NCI-H146 (cell line): ENCODE data around the gene DNMT3A.

Source experiments
- DNase-seq: peaks from one replicate; lab custom pipeline; 2025; lab: John Stamatoyannopoulos, UW

The DNMT3A gene

GRCh38 chr2:25343187-25343825 is 1.6 kb upstream of the DNMT3A start:
- DNase-seq: no peak

GRCh38 chr2:25342372-25343186 is 854 bp upstream of the DNMT3A start:
- peak; percentile 86 for DNase-seq

GRCh38 chr2:25341011-25341727 is 556 bp downstream of the DNMT3A start:
- DNase-seq: peak; percentile 63

GRCh38 chr2:25340181-25340921 is 1.4 kb downstream of the DNMT3A start:
- peak; percentile 58 for DNase-seq

- peak; percentile 71 for DNase-seq
Measured at GRCh38 chr2:25339791-25340180, 1.9 kb downstream of the DNMT3A start.

GRCh38 chr2:25339211-25339674 is 2.5 kb downstream of the DNMT3A start:
- DNase-seq: no peak

GRCh38 chr2:25338401-25338800 is 3.3 kb downstream of the DNMT3A start:
- DNase-seq: no peak

GRCh38 chr2:25337891-25338290 is 3.8 kb downstream of the DNMT3A start:
- DNase-seq: no peak

- DNase-seq: no peak
Measured at GRCh38 chr2:25337276-25337675, 4.4 kb downstream of the DNMT3A start.

- DNase-seq: no peak
Measured at GRCh38 chr2:25336383-25336841, 5.3 kb downstream of the DNMT3A start.

GRCh38 chr2:25335971-25336370 is 5.8 kb downstream of the DNMT3A start:
- DNase-seq: no peak

- DNase-seq: no peak
Measured at GRCh38 chr2:25335204-25335603, 6.5 kb downstream of the DNMT3A start.

- DNase-seq: no peak
Measured at GRCh38 chr2:25334482-25334881, 7.2 kb downstream of the DNMT3A start.

GRCh38 chr2:25333981-25334380 is 7.7 kb downstream of the DNMT3A start:
- no peak for DNase-seq

GRCh38 chr2:25332571-25332970 is 9.2 kb downstream of the DNMT3A start:
- no peak for DNase-seq

- no peak for DNase-seq
Measured at GRCh38 chr2:25331686-25332365, 9.9 kb downstream of the DNMT3A start.

- DNase-seq: no peak
Measured at GRCh38 chr2:25330937-25331336, 10.8 kb downstream of the DNMT3A start.

- no peak for DNase-seq
Measured at GRCh38 chr2:25330273-25330672, 11.5 kb downstream of the DNMT3A start.

GRCh38 chr2:25328152-25329085 is 13.3 kb downstream of the DNMT3A start:
- DNase-seq: no peak

- DNase-seq: no peak
Measured at GRCh38 chr2:25326326-25327013, 15.3 kb downstream of the DNMT3A start.
